ENCODE measurements around the gene NFKB2.

Gene NFKB2

DNA sequence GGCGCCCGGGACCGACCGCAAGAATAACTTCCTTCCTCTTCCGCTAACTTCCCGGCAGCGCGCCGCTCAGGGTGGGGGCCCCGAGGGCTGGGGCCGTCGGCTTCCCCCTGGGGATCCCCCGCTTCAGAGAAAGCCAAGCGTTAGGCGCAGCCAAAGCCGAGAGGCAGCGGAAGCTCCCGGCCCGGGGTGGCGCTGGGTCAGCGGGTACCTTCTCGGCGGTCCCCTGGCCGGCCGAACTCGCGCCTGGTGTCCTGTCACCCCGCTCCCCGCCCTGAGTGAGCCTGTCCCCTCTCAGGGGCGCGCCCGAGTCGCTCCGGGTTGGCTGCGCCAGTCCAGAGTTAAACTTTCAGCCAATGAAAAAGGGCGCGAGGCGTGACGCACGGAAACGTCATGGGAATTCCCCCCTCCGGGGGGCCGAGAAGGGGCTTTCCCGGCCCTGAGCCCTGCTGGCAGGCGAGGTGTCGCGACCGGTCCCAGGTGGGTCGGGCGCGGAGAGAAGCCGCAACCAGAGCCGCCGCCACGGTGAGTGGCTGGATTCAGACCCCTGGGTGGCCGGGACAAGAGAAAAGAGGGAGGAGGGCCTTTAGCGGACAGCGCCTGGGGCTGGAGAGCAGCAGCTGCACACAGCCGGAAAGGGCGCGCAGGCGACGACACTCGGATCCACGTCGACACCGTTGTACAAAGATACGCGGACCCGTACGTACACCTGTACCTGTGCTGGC is 1.3 kb upstream of the NFKB2 start:
- TF ChIP-seq, protein P1, sequence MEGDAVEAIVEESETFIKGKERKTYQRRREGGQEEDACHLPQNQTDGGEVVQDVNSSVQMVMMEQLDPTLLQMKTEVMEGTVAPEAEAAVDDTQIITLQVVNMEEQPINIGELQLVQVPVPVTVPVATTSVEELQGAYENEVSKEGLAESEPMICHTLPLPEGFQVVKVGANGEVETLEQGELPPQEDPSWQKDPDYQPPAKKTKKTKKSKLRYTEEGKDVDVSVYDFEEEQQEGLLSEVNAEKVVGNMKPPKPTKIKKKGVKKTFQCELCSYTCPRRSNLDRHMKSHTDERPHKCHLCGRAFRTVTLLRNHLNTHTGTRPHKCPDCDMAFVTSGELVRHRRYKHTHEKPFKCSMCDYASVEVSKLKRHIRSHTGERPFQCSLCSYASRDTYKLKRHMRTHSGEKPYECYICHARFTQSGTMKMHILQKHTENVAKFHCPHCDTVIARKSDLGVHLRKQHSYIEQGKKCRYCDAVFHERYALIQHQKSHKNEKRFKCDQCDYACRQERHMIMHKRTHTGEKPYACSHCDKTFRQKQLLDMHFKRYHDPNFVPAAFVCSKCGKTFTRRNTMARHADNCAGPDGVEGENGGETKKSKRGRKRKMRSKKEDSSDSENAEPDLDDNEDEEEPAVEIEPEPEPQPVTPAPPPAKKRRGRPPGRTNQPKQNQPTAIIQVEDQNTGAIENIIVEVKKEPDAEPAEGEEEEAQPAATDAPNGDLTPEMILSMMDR (IDR thresholded peaks at IDR 0.05; ENCODE audit: insufficient read depth, missing control alignments), result no peak
- FAIRE-seq, result no peak
- DNase-seq (ENCODE audit: insufficient read length, low spot score), result peak; percentile 75

DNA sequence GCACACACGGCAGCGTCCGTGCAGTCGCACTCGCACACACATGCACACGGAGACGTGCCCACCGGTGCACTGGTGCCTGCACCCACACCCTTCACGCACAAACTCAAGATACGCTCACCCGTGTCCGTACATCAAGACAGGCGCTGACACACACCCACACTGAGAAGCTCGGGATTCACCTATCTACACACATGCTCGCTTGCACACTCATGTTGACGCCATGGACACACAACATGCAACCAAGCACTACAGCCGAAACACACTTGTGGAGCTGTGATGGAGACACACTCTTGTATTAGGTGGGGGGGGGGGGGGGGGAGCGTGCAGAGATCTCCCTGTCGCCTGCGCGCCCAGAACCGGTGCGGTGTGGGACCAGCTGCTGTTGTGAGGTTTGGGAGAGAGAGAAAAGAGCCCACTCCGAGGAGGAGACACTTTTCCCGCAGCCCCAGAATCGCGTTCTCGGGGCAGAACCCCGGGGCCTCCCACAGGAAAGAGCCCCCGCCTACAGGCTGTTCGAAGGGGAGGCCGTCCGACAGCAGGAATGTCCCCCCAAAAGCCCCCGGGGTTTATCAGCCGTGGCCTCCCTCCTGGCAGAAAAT is 605 bp upstream of the NFKB2 start:
- TF ChIP-seq, protein P1 (IDR thresholded peaks at IDR 0.05; ENCODE audit: insufficient read depth, missing control alignments), result no peak
- no peak for DNase-seq (ENCODE audit: insufficient read length, low spot score)
- no peak for FAIRE-seq

DNA sequence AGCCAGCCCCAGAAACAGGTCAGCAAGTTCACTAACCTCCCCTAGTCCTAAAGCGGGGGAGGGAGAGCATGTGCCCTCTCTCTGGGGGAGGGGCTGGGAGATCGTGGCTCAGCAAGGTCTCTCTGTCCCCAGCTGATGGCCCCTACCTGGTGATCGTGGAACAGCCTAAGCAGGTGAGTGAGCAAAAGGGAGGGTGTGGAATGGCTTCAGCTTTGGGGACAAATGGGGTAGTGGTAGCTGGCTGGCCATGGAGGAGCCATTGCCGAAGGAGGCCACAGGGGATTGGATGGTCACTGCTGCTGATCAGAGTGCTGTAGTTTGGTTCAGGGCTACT is 779 bp downstream of the NFKB2 start:
- no peak for FAIRE-seq
- TF ChIP-seq, protein P1 (IDR thresholded peaks at IDR 0.05; ENCODE audit: insufficient read depth, missing control alignments), result no peak
- no peak for DNase-seq (ENCODE audit: insufficient read length, low spot score)

DNA sequence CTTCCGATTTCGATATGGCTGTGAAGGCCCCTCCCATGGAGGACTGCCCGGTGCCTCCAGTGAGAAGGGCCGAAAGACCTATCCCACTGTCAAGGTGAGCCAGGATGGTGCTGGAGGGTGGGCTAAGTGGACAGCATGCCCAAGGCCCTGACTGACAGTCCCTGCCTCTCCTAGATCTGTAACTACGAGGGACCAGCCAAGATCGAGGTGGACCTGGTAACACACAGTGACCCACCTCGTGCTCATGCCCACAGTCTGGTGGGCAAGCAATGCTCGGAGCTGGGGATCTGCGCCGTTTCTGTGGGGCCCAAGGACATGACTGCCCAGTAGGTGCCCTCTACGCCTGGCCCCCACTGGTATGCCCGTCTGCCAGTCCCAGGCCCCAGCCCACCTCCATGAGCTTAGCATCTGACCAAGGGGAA is 1.2 kb downstream of the NFKB2 start:
- TF ChIP-seq, protein P1 (IDR thresholded peaks at IDR 0.05; ENCODE audit: insufficient read depth, missing control alignments), result no peak
- FAIRE-seq (no peak), DNase-seq (ENCODE audit: insufficient read length, low spot score) (no peak)

DNA sequence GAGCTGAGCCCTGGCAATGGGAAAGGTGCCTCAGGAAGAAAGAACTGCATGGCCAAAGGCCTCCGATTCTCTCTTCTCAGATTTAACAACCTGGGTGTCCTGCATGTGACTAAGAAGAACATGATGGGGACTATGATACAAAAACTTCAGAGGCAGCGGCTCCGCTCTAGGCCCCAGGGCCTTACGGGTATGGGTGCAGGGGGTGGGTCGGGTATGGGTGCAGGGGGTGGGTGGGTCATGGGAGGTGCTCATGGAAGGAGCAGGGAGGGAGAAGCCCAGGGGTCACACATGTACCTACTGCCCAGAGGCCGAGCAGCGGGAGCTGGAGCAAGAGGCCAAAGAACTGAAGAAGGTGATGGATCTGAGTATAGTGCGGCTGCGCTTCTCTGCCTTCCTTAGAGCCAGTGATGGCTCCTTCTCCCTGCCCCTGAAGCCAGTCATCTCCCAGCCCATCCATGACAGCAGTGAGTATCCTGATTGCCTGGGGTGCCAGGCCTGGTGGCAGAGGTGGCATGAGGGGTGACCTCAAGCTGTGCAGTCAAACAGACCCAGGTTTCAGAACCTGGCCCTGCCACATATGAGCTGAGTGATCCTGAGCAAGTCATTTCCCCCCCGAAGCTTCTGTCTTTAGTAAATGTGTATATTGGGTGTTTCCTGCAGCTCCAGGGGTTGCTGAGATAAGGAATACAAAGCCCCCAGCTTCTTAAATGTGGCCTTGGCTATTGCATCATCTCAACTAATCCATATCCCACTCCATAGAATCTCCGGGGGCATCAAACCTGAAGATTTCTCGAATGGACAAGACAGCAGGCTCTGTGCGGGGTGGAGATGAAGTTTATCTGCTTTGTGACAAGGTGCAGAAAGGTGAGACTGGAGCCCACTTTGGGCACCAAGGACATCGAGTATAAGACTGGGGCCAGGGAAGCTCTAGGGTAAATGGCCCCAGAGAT is 2.0 kb downstream of the NFKB2 start:
- TF ChIP-seq, protein P1 (IDR thresholded peaks at IDR 0.05; ENCODE audit: insufficient read depth, missing control alignments), result no peak
- no peak for FAIRE-seq

DNA sequence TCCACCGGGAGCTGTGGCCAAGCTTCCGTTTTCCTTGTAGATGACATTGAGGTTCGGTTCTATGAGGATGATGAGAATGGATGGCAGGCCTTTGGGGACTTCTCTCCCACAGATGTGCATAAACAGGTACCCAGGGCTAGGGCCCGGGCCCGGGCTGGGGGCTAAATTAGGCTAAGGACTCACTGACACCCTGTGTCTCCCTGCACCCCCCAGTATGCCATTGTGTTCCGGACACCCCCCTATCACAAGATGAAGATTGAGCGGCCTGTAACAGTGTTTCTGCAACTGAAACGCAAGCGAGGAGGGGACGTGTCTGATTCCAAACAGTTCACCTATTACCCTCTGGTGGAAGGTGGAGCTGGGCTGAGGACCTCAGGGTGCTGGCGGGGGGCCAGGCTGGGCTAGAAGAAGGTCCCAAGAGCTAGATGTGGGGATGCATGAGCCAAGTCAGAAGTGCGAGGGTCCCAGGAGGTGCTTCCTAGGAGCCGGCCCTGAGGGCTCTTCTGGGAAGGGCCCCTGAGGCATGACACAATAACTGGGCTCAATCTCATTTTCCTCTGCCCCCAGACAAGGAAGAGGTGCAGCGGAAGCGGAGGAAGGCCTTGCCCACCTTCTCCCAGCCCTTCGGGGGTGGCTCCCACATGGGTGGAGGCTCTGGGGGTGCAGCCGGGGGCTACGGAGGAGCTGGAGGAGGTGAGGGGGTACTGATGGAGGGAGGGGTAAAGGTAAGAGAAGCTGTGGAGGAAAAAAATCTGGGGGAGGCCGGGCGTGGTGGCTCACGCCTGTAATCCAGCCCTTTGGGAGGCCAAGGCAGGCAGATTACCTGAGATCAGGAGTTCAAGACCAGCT is 2.9 kb downstream of the NFKB2 start:
- DNase-seq (ENCODE audit: insufficient read length, low spot score), result no peak
- TF ChIP-seq, protein P1 (IDR thresholded peaks at IDR 0.05; ENCODE audit: insufficient read depth, missing control alignments), result no peak
- FAIRE-seq, result no peak

More for the DNA sequence above, 2.0 kb downstream of the NFKB2 start:
- DNase-seq (ENCODE audit: insufficient read length, low spot score), result no peak

Measured in D721Med (cell line).